Spleen (tissue), 11 donors: Measurements from ENCODE around the gene GHRHR. TPM values are rescaled to one million over a fixed set of nuclear protein-coding genes. Genes with fewer than 3 reads are reported as not detected.

Source experiments
- DNase-seq: peaks from one replicate; pipeline ENCODE4 v3.0.0-alpha.2; 2020
- H3K27ac ChIP-seq, 8 donors: fragments of 200-600 bp; sonication (generic) in 7 of 8; 1 replicate in 4 of 8; 2 replicates in 4 of 8; pipeline versions ENCODE4 v1.5.0 to v1.8.0; 2016 to 2021; ENCODE audit warnings: inconsistent platforms in 4 of 8, mild to moderate bottlenecking in 4 of 8, moderate library complexity in 1 of 8
- H3K27me3 ChIP-seq, 7 donors: fragments of 200-600 bp; sonication (generic) in 6 of 7; replicated peaks in 1 of 7; 1 replicate in 4 of 7; 2 replicates in 3 of 7; pipeline versions ENCODE4 v1.5.0 to v1.8.0; 2016 to 2021; ENCODE audit warnings: inconsistent platforms in 3 of 7, mild to moderate bottlenecking in 1 of 7
- H3K36me3 ChIP-seq, 6 donors: fragments of 200-600 bp; sonication (generic) in 5 of 6; 1 replicate in 4 of 6; 2 replicates in 2 of 6; pipeline versions ENCODE4 v1.5.0 to v1.8.0; 2016 to 2021; ENCODE audit warnings: inconsistent platforms in 2 of 6
- H3K4me1 ChIP-seq, 6 donors: fragments of 200-600 bp; sonication (generic) in 5 of 6; 1 replicate in 3 of 6; 2 replicates in 3 of 6; pipeline versions ENCODE4 v1.5.0 to v1.8.0; 2016 to 2021; ENCODE audit warnings: inconsistent platforms in 3 of 6
- H3K4me3 ChIP-seq, 8 donors: fragments of 200-600 bp; sonication (generic) in 7 of 8; 1 replicate in 4 of 8; 2 replicates in 4 of 8; pipeline versions ENCODE4 v1.5.0 to v1.8.0; 2016 to 2021; ENCODE audit warnings: inconsistent platforms in 4 of 8, mild to moderate bottlenecking in 4 of 8, moderate library complexity in 2 of 8
- H3K9me3 ChIP-seq, 8 donors: fragments of 200-600 bp; sonication (generic) in 7 of 8; 1 replicate in 4 of 8; 2 replicates in 4 of 8; pipeline versions ENCODE4 v1.5.0 to v1.8.0; 2016 to 2021; ENCODE audit warnings: inconsistent platforms in 4 of 8
- CTCF ChIP-seq, 11 experiments: fragments of 200-600 bp in 7 of 11; fragments of 450-650 bp in 4 of 11; sonication (generic) in 4 of 11; IDR thresholded peaks in 8 of 11; conservative IDR thresholded peaks in 3 of 11; 1 replicate in 7 of 11; 2 replicates in 4 of 11; pipeline versions ENCODE4 v1.4.0 to v1.8.0; 2016 to 2021; ENCODE audit warnings: antibody characterized with exemption in 11 of 11, inconsistent platforms in 4 of 11, mild to moderate bottlenecking in 1 of 11
- POLR2A ChIP-seq, 3 donors: fragments of 450-650 bp; IDR thresholded peaks; one replicate each; pipeline ENCODE4 v1.5.1; 2017; ENCODE audit warnings: antibody characterized with exemption in 3 of 3, mild to moderate bottlenecking in 1 of 3
- POLR2AphosphoS5 ChIP-seq, 3 donors: sonication (generic); formaldehyde crosslinking; IDR thresholded peaks; one replicate each; pipeline ENCODE4 v1.5.1; 2017; ENCODE audit warnings: antibody characterized with exemption in 3 of 3
- WGBS, 5 donors: extraction: QIAGEN DNeasy Blood & Tissue Kit in 3 of 5; methylation state at CpG; one replicate each; pipeline versions ENCODE4 v1.1.5 to v1.1.7; 2013 to 2018; 5-methylcytosine and 5-hydroxymethylcytosine counted together
- intact Hi-C: fragments of 100-400 bp; cut with DNase I; formaldehyde crosslinking; loops from one replicate; pipeline ENCODE4 v1.15.0; 2023; ENCODE audit warnings: low total_unique reads
- polyA plus RNA-seq, 3 donors: library from polyadenylated mRNA; stranded (reverse); fragments of 200-250 nt; gene quantifications; one replicate each; pipeline ENCODE4 v1.2.1, GENCODE V29; 2013
- total RNA-seq, 7 donors: library from RNA; depleted of rRNA in 3 of 7; stranded (reverse); fragments of >200 nt in 3 of 7; fragmentation: NEBNext Ultra II Directional in 4 of 7; extraction: Animal tissue kit (Norgen Biotek cat#: 25700) in 4 of 7; gene quantifications; one replicate each; pipeline versions ENCODE4 v1.1.0 to v1.2.1, GENCODE V29; 2016 to 2021
- donor health status: healthy with polysubstance abuse.
- donor health status: DM: no; HTN: no; CAD: no; lungs with moderate emphysema.
- donor health status: DM: no; HTN: no; CAD: no.
- donor health status: Bipolar disorder and iron deficiency.
- donor health status: healthy.
- donor health status: DM: no; HTN: no; CAD: no.
- donor health status: DM: yes; HTN: yes; CAD: no.

Gene GHRHR
- total and polyA plus RNA-seq, 10 donors = not detected

- peak; percentile 58 for DNase-seq
- Histone ChIP-seq H3K27me3 (peaks cover 0 to 7% (median 0%) of the 10 kb centered on the region in 7 donors), H3K27ac (no peak overlapping the region), H3K9me3 (peaks cover 0 to 17% (median 8%) of the 10 kb centered on the region in 8 donors), H3K4me1 (peaks cover 0 to 7% (median 0%) of the 10 kb centered on the region in 6 donors), H3K36me3 (no peaks in the 10 kb centered on the region), H3K4me3 (no peak overlapping the region)
- intact Hi-C loops = no loop called here
- no peak for TF ChIP-seq POLR2A (IDR thresholded peaks at IDR 0.05)
- TF ChIP-seq CTCF (IDR thresholded peaks at IDR 0.05 in 8 of 11, conservative IDR thresholded peaks at IDR 0.05 in 3 of 11) = no peak
- TF ChIP-seq POLR2AphosphoS5 (IDR thresholded peaks at IDR 0.05) = no peak
- WGBS, 5 donors = 85 to 95% (median 93%) methylated on average over 11 to 13 of the region's 13 CpGs
Observed at GRCh38 chr7:30928254-30928872, 35.4 kb upstream of the GHRHR start.

GRCh38 chr7:30929686-30930085 is 34.1 kb upstream of the GHRHR start:
- Histone ChIP-seq H3K36me3 (no peaks in the 10 kb centered on the region), H3K9me3 (peaks cover 0 to 17% (median 8%) of the 10 kb centered on the region in 8 donors), H3K27ac (no peak overlapping the region), H3K27me3 (peaks cover 0 to 7% (median 0%) of the 10 kb centered on the region in 7 donors), H3K4me3 (no peak overlapping the region), H3K4me1 (peaks cover 0 to 7% (median 0%) of the 10 kb centered on the region in 6 donors)
- intact Hi-C loops = no loop called here
- TF ChIP-seq POLR2AphosphoS5 (IDR thresholded peaks at IDR 0.05) (no peak), CTCF (IDR thresholded peaks at IDR 0.05 in 8 of 11, conservative IDR thresholded peaks at IDR 0.05 in 3 of 11) (no peak), POLR2A (IDR thresholded peaks at IDR 0.05) (no peak)
- WGBS, 5 donors = 78 to 93% (median 89%) methylated on average over 4 of the region's 4 CpGs
- no peak for DNase-seq

GRCh38 chr7:30930621-30931020 is 33.1 kb upstream of the GHRHR start:
- peaks cover 0 to 17% (median 8%) of the 10 kb centered on the region in 8 donors for H3K9me3 ChIP-seq
- intact Hi-C loops = no loop called here
- WGBS, 5 donors = 83 to 90% (median 87%) methylated on average over 8 of the region's 8 CpGs
- no peak overlapping the region for H3K27ac ChIP-seq
- no peak for TF ChIP-seq POLR2AphosphoS5 (IDR thresholded peaks at IDR 0.05)
- TF ChIP-seq POLR2A (IDR thresholded peaks at IDR 0.05) = no peak
- TF ChIP-seq CTCF (IDR thresholded peaks at IDR 0.05 in 8 of 11, conservative IDR thresholded peaks at IDR 0.05 in 3 of 11) = no peak
- peaks cover 0 to 7% (median 0%) of the 10 kb centered on the region in 7 donors for H3K27me3 ChIP-seq
- no peak for DNase-seq
- H3K4me1 ChIP-seq = peaks cover 0 to 5% (median 0%) of the 10 kb centered on the region in 6 donors
- no peak overlapping the region for H3K4me3 ChIP-seq
- no peaks in the 10 kb centered on the region for H3K36me3 ChIP-seq

DNA sequence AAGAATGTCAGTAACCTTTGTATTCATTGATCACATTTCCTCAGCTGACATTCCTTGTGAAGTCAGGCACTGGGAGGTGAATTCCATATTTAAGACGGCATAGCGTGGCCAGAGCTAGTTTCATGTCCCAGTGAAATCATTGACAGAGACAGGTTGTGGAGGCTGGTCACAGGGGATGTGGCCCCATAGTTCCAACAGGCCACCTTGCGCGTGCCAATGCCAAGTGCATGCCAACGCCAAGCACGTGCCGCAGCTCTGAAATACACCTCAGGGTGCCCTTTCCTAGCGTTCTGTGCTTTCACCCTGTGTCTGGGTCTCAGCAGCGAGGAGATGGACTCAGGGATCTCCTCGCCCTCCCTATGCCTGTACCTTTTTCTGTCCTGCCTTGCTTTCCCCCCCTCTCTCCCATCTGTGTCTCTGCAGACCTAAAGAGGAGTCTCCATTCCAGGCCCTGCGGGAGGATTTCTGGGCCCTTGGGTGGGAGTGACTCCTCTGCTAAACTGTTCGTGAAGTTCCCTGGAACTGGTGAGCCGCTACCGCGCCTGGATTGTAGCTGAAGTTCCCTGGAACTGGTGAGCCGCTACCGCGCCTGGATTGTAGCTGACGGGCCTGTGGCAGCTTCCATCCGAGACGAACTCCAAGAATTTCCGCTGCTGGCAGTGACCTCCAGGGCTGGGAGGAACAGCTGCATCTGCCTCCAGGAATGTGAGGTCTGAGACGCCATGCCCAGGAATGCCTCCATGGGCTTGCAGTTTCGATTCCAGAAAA is 32.4 kb upstream of the GHRHR start:
- Histone ChIP-seq H3K27ac (no peak overlapping the region), H3K27me3 (peaks cover 0 to 7% (median 0%) of the 10 kb centered on the region in 7 donors), H3K36me3 (no peaks in the 10 kb centered on the region), H3K4me1 (no peaks in the 10 kb centered on the region), H3K9me3 (peaks cover 0 to 17% (median 8%) of the 10 kb centered on the region in 8 donors), H3K4me3 (no peak overlapping the region)
- WGBS, 5 donors = 84 to 94% (median 89%) methylated on average over 24 of the region's 24 CpGs
- intact Hi-C loops = no loop called here
- TF ChIP-seq POLR2A (IDR thresholded peaks at IDR 0.05) (no peak), CTCF (IDR thresholded peaks at IDR 0.05 in 8 of 11, conservative IDR thresholded peaks at IDR 0.05 in 3 of 11) (no peak), POLR2AphosphoS5 (IDR thresholded peaks at IDR 0.05) (no peak)
- peak; percentile 68 for DNase-seq
